Testis (tissue), 3 donors: ENCODE data around the gene MGAT5B. TPM values are rescaled to one million over a fixed set of nuclear protein-coding genes. Genes with fewer than 3 reads are reported as not detected.

Experiments used
- DNase-seq: peaks from one replicate; pipeline ENCODE4 v3.0.0-alpha.2; 2019
- H3K27ac ChIP-seq, 2 donors: fragments of 200-600 bp; sonication (generic); one replicate each; pipeline ENCODE4 v1.5.1; 2019
- H3K27me3 ChIP-seq: fragments of 200-600 bp; sonication (generic); one replicate; pipeline ENCODE4 v1.5.1; 2019
- H3K36me3 ChIP-seq: fragments of 200-600 bp; sonication (generic); one replicate; pipeline ENCODE4 v1.5.1; 2017; ENCODE audit warnings: low read depth; ENCODE audit errors: missing control alignments
- H3K4me1 ChIP-seq: fragments of 200-600 bp; sonication (generic); one replicate; pipeline ENCODE4 v1.5.1; 2019
- H3K4me3 ChIP-seq, 2 donors: fragments of 200-600 bp; sonication (generic); one replicate each; pipeline ENCODE4 v1.5.1; 2017 to 2019
- H3K9me3 ChIP-seq: fragments of 200-600 bp; sonication (generic); one replicate; pipeline ENCODE4 v1.5.1; 2017
- POLR2A ChIP-seq: fragments of 450-650 bp; IDR thresholded peaks from one replicate; pipeline ENCODE4 v1.6.1; 2017; ENCODE audit warnings: antibody characterized with exemption, mild to moderate bottlenecking, moderate library complexity
- WGBS, 2 donors: methylation state at CpG; one replicate each; pipeline ENCODE4 v1.1.5; 2018; 5-methylcytosine and 5-hydroxymethylcytosine counted together
- intact Hi-C: fragments of 100-400 bp; cut with DNase I; formaldehyde crosslinking; loops from one replicate; pipeline ENCODE4 v1.15.1; 2023; ENCODE audit warnings: low total_unique reads
- polyA plus RNA-seq: library from polyadenylated mRNA; stranded (reverse); fragments of 350-450 nt; fragmentation: Illumina TruSeq; extraction: RNeasy Lipid Tissue Mini Kit (QIAGEN cat#74804); gene quantifications from one replicate; pipeline ENCODE4 v1.2.3, GENCODE V29; 2014; ENCODE audit warnings: low read depth, low replicate concordance; ENCODE audit not compliant: insufficient read depth
- total RNA-seq, 2 donors: library from RNA; depleted of rRNA; stranded (reverse); fragments of >200 nt; gene quantifications; one replicate each; pipeline ENCODE4 v1.2.3, GENCODE V29; 2016
- TF ChIP-seq, protein P1 (sequence below), 3 experiments: fragments of 450-650 bp in 2 of 3; fragments of 200-600 bp in 1 of 3; sonication (generic) in 1 of 3; IDR thresholded peaks; one replicate each; pipeline ENCODE4 v1.5.1; 2016 to 2019; ENCODE audit warnings: antibody characterized with exemption in 3 of 3, mild to moderate bottlenecking in 2 of 3, moderate library complexity in 1 of 3

Gene MGAT5B
- total and polyA plus RNA-seq, 3 donors from 2014 or later = 4.6 to 10.9 (median 9.0) TPM

DNA sequence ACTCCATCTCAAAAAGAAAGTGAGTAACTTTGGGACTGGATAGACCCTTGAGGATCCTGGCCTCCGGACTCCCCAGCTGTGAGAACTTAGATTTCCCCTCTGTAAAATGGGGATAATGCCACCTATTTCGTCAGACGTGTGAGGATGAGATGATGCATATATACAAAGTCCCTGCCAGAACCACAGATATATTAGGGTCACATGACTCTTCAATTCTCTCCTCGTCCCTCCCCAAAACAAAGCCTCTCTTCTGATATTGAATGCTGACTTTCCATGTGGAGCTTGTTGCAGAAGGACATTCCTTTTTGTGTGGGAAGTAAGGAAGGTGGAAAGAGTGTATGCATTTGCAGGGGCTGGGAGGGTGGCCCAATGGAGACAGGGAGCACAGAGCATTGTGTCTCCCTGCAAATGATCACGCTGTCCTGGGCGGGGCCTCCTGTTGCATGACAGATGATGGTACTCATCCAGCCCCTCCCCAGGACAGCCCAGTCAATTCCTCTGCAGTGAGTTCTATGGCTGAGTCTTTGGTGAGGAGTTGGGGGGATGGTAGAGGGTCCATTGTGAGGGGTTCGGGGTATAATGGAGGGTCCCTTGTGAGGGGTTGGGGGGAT lies 35.1 kb upstream of the MGAT5B start:
- H3K4me3 ChIP-seq = no peak overlapping the region
- H3K27me3 ChIP-seq = no peaks in the 10 kb centered on the region
- no peak for DNase-seq
- no peaks in the 10 kb centered on the region for H3K4me1 ChIP-seq
- TF ChIP-seq, protein P1, sequence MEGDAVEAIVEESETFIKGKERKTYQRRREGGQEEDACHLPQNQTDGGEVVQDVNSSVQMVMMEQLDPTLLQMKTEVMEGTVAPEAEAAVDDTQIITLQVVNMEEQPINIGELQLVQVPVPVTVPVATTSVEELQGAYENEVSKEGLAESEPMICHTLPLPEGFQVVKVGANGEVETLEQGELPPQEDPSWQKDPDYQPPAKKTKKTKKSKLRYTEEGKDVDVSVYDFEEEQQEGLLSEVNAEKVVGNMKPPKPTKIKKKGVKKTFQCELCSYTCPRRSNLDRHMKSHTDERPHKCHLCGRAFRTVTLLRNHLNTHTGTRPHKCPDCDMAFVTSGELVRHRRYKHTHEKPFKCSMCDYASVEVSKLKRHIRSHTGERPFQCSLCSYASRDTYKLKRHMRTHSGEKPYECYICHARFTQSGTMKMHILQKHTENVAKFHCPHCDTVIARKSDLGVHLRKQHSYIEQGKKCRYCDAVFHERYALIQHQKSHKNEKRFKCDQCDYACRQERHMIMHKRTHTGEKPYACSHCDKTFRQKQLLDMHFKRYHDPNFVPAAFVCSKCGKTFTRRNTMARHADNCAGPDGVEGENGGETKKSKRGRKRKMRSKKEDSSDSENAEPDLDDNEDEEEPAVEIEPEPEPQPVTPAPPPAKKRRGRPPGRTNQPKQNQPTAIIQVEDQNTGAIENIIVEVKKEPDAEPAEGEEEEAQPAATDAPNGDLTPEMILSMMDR (IDR thresholded peaks at IDR 0.05) = no peak
- no peak for TF ChIP-seq POLR2A
- intact Hi-C loops = no loop called here
- H3K27ac ChIP-seq = no peak overlapping the region
- H3K36me3 ChIP-seq = no peaks in the 10 kb centered on the region
- H3K9me3 ChIP-seq = no peaks in the 10 kb centered on the region
- 90 to 93% methylated on average over 7 of the region's 7 CpGs for WGBS, 2 donors

DNA sequence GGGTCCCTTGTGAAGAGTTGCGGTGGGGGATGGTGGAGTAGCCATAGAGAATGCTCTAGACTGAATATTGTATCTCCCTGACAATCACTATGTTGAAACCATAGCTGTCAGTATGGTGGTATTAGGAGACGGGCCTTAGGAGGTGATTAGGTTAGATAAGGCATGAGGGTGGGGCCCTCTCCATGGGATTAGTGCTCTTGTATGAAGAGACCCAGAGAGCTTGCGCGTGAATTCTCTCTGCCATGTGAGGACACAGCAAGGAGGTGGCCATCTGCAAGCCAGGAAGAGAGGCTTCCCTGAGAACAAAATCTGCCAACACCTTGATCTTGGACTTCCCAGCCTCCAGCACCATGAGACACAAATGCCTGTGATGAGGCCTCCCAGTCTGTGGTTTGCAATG lies 34.5 kb upstream of the MGAT5B start:
- no peaks in the 10 kb centered on the region for H3K36me3 ChIP-seq
- DNase-seq = no peak
- H3K27ac ChIP-seq = no peak overlapping the region
- 92 to 96% methylated on average over 4 of the region's 4 CpGs for WGBS, 2 donors
- no peak for TF ChIP-seq POLR2A
- TF ChIP-seq, protein P1 (IDR thresholded peaks at IDR 0.05) = no peak
- no peaks in the 10 kb centered on the region for H3K4me1 ChIP-seq
- no peaks in the 10 kb centered on the region for H3K9me3 ChIP-seq
- no peak overlapping the region for H3K4me3 ChIP-seq
- H3K27me3 ChIP-seq = no peaks in the 10 kb centered on the region
- intact Hi-C loops = no loop called here

DNA sequence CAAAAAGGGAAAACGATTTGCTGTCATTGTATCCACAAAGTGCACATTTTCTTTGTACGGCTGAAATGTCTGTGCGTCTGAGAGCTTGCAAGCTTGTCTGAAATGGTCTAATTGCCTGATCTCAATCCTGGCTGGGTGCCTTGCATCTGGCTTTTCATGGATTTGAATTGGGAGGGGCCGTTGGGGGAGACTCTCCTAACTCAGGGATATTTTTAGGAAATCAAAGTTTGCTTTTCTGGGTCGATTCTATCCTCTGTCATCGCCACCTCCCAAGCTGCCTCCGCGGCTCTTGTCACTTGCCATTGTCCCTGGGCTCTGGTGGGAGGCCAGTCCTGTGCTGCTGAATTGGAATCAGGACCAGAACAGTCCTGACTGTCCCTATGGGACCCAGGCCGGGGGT lies 33.3 kb upstream of the MGAT5B start:
- no peak for DNase-seq
- WGBS, 2 donors = 64 to 84% methylated on average over 9 of the region's 9 CpGs
- TF ChIP-seq, protein P1 (IDR thresholded peaks at IDR 0.05) = no peak
- no peak for TF ChIP-seq POLR2A
- Histone ChIP-seq H3K9me3 (no peaks in the 10 kb centered on the region), H3K27ac (no peak overlapping the region), H3K4me1 (peaks cover under 1% of the 10 kb centered on the region), H3K36me3 (no peaks in the 10 kb centered on the region), H3K4me3 (no peak overlapping the region), H3K27me3 (no peaks in the 10 kb centered on the region)
- intact Hi-C loops = no loop called here

DNA sequence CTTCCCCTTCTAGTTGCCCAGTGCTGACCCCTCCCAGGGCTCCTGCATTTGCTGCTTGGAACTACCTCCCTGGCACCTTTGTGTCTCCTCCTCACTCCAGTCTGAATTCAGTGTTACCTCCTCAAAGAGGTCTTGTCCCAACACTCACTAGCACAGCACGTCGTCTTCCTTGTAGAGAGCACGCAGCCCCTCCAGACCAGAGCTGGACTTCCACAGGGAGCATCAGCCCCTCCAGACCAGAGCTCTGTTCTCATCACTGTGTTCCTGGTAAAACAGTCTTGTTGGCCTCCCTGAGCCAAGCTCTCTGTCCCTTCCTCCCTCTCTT lies 27.8 kb upstream of the MGAT5B start:
- no peaks in the 10 kb centered on the region for H3K9me3 ChIP-seq
- H3K27me3 ChIP-seq = no peaks in the 10 kb centered on the region
- H3K4me1 ChIP-seq = peaks cover 7% of the 10 kb centered on the region
- intact Hi-C loops = no loop called here
- WGBS, 2 donors = 5 to 38% methylated on average over 3 of the region's 3 CpGs
- no peak overlapping the region for H3K27ac ChIP-seq
- H3K4me3 ChIP-seq = no peak overlapping the region
- TF ChIP-seq, protein P1 (IDR thresholded peaks at IDR 0.05) = no peak
- no peak for TF ChIP-seq POLR2A
- no peak for DNase-seq
- no peaks in the 10 kb centered on the region for H3K36me3 ChIP-seq
